ENCODE results near the gene UBA5.
"Not testable (repeated sequence)": the region's sequence is repeated elsewhere in the genome, so short reads cannot be mapped to it uniquely, and the experiment has no call there.

The UBA5 gene

DNA sequence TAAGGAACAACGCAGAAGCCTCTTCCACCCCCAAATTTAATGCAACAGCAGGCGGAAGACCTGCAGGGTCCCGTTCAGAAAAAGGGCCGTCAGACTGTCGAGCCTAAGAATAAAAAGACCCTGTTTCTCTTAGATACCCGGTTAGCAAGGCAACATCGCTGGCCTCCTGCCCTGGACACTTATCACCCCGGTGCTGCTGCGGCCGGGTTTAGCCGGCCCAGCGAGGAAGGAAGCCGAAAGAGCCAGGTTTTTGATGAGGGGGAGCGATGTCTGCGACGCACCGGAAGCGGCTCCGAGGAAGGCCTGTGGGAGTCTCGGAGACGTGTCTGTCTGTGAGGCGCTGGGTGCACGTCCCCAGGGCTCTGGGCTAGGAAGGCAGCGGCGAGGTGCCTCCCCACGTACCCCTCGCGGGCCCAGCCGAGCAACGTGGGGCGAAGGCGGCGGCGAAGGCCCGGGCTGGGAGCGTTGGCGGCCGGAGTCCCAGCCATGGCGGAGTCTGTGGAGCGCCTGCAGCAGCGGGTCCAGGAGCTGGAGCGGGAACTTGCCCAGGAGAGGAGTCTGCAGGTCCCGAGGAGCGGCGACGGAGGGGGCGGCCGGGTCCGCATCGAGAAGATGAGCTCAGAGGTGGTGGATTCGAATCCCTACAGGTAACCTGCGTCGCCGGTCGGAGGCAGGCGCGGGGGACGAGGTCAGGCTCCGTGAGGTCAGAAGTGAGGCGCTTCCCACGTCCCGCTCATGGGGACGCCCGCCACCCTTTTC lies at the start of gene UBA5:
TSS of gene UBA5 (plus strand) at position 278 of the 759 bp plus-strand sequence. CDS start at position 487, 209 bp downstream.
- DNase-seq, result peak; percentile 73

DNA sequence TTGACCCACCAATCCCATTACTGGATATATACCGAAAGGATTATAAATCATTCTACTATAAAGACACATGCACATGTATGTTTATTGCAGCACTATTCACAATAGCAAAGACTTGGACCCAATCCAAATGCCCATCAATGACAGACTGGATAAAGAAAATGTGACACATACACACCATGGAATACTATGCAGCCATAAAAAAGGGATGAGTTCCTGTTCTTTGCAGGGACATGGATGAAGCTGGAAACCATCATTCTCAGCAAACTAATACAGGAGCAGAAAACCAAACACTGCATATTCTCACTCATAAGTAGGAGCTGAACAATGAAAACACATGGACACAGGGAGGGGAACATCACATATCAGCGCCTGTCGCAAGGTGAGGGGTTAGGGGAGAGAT lies 44.8 kb upstream of the UBA5 start:
- DNase-seq, result not testable (repeated sequence)

DNA sequence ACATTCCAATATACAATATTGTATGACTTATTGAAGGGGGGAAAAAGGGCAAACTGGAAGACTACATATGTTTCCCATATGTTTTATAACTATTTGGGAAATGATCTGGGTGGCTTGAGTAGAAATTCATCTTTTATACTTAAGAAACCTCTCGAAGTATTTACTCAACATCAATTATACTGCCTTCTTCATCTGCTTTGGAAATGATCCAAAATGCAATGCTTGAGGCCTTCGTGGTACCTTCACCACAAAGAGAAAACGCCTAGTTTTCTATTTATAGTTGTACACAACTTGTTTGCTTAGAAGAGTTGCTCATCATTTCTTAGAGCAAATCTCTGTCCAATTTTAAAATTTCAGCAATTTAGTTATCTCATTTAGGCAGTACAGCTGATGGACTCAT lies 44.2 kb upstream of the UBA5 start:
- DNase-seq, result no peak

GRCh38 chr3:132616780-132617179 lies 43.3 kb upstream of the UBA5 start:
- no peak for DNase-seq

DNA sequence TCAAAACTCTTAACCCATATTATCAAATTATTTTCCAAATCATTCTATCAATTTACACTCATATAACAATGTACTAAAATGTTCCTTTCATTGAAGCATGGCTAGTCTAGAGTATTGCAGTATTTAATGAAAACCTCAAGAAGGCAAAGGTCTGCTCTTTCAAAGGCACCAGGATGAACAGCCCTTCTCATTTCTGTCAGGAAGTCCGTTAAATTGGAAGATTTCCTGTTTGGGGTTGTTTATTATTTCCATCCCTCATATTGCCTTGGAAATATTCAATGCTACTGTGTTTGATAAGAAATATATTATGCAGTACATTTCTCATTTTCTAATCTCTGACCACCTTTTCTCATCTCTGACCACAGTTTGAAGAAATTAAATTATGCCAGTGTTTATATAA lies 38.0 kb upstream of the UBA5 start:
- DNase-seq, result no peak

DNA sequence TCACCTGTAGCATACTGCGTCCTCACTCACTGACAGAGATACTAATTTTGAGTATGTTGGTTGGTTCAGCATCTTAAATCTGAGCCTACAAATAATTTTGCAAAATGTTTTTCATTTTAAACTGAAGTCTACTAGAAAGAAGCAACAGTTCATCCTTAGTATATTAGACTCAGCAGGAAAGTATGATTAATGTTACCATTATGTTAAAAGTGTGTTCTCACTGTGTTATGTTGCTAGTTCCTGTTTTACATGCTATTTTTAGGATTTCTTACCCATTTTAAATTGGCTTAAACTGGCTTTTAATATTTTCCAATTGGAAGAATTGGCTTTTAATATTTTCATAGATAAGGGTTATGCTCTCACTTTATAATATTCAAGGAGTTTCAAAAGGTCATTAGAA lies 37.4 kb upstream of the UBA5 start:
- DNase-seq, result no peak

DNA sequence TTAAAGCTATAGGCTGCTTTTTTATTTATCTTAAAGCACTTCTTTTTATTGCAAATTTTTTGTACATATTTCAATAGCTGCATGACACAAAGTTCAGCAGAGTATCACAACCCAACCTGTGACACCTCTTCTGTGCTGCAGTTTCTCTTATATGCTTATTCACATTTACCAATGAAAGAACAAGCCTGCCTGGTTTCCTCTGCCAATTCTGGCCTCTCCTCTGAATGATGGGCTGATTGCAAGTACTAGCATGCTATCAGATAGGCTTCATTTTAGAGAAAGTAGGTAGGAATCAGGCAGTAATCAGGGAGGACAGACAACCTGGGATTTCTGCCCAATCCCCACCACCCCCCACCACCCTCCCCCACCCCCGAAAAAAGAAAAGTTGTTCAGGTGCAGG lies 36.5 kb upstream of the UBA5 start:
- DNase-seq, result no peak

GRCh38 chr3:132624790-132625189 lies 35.3 kb upstream of the UBA5 start:
- DNase-seq, result no peak

DNA sequence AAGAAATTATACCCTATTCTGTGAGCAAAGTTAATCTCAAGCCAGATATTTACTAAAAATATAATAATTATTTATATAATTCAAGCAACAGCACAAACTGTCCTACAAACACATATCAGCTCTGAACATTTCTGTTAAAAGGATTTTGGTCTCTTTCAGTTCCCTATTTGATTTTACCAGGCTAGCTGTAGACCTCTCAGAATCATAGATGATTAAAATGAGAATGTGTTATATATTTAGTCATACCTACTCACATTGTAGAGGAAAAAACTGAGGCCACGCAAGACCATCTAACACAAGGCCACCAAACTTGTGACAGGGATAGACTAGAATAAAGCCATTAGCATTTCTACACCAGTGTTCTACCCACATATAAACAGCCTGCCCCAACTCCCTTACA lies 34.5 kb upstream of the UBA5 start:
- no peak for DNase-seq

GRCh38 chr3:132626955-132627354 lies 33.2 kb upstream of the UBA5 start:
- no peak for DNase-seq

DNA sequence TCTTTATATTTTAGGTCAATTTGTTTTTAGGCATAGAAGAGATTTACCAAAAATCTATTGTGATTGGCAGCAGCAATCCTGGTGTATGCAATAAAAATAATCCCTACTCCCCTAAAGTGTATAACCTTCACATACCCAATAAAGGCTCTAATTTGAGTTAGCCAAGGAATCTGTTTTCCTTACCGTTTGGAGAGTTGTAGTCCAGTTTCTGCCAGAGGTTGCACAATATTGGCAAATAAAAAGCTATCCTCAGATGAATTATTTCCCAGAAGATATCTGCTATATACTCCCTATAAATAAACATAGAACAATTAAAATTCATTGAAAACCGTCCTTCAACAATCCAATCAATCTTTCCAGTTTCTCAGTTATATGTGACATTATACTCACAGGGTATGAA lies 32.0 kb upstream of the UBA5 start:
- DNase-seq, result no peak

GRCh38 chr3:132629928-132630327 lies 30.2 kb upstream of the UBA5 start:
- peak; percentile 80 for DNase-seq

GRCh38 chr3:132630612-132631011 lies 29.5 kb upstream of the UBA5 start:
- DNase-seq, result no peak

DNA sequence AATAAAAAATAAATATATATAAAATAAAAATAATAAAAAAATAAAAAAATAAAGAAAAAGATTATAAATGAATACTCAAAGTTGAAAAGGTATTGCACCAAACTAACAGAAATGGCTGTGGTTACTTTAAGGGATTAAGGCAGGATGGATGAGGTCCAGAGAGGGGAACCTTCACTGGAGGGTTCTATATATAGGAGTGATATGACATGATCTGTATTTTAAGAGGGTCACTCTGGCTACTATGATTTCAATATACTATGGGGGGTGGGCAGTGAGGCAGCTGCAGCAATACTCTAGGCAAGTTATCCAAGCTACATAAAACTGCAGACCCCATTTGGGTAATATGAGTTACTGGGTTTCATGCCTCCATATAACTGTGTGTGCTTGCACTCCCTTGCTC lies 25.1 kb upstream of the UBA5 start:
- no peak for DNase-seq

- DNase-seq, result peak; percentile 43
Measured at GRCh38 chr3:132637590-132637989, 22.5 kb upstream of the UBA5 start.

- DNase-seq, result no peak
Measured at GRCh38 chr3:132638706-132639105, 21.4 kb upstream of the UBA5 start.

- not testable (repeated sequence) for DNase-seq
Measured at GRCh38 chr3:132641427-132641826, 18.7 kb upstream of the UBA5 start.

DNA sequence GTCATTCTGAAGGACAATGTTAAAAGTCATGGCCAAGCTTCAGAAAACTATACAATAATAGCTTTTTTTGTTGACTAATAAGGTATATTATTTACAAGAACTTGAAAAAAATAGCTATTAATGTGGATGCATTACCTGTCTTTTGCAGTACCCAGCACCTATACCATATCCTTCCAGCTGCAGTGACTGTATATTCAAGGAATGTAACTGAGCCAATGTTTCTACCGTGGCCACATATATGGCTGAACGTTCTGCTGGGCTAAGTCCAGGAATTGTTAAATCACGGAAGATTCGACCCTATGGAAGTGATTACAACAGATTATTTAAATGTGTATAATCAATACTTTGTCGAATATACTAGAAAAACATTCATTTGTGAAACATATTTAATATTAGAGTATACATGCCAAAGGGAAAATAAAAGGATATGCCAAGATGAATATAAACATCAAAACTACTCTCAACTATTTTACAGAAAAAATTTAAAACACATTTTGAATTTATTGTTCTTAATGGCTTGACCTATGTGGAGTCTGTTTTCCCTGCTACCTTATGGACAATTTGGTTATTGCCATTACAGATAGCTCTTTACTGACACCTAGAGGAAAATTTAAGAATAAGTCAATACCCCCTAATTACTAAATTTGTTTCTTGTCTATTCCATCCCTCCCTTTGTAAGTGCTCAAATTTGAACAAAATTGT lies 18.1 kb upstream of the UBA5 start:
- DNase-seq, result peak; percentile 58

- no peak for DNase-seq
Measured at GRCh38 chr3:132642539-132642847, 17.6 kb upstream of the UBA5 start.

DNA sequence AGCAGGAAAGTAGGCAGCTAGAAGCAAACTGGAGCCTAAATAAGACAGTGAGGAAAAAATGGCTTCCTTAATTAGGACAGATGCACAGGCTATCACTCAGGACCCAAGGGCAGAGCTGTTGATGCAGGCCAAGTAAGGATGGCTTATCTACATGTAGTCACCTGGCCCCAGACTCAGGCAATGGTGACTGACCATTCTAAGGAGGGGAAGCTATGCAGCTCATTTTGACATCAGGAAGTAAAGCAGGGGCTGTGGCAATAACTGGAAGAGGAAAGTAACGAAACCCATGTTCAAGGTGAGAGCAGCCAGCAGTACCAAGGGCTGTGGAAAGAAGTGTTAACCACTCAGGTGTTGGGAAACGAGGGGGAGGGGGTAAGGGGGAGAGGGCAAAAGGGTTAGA lies 16.8 kb upstream of the UBA5 start:
- no peak for DNase-seq

DNA sequence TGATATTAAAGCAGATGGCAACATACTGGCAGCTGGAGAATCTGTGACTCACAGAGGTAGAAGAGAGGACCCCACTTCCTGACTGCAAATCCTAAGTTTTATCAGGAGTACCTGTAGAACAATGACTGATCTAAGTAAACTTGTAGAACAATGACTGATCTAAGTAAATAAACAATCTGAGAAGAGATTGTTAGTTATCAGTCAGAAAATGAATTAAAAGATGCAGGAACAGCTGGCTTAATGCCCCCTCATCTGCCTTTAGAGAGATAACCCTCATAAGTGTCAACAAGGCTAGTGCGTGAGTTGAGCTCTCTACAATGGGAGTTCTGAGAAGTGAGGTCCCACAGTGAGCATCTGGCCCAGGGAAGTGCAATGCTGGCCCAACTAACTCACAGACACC lies 15.1 kb upstream of the UBA5 start:
- DNase-seq, result no peak

GRCh38 chr3:132650153-132650552 lies 10.0 kb upstream of the UBA5 start:
- no peak for DNase-seq

- peak; percentile 24 for DNase-seq
Measured at GRCh38 chr3:132652640-132653270, 7.4 kb upstream of the UBA5 start.

GRCh38 chr3:132654190-132654589 lies 5.9 kb upstream of the UBA5 start:
- no peak for DNase-seq

Data from fibroblast of skin of right biceps (primary cell).